ACHN (cell line): Measurements from ENCODE around the gene GLUL.

Experiments
- DNase-seq: peaks from one replicate; pipeline ENCODE4 v3.0.0-alpha.2; 2015
- in situ Hi-C: cut with HindIII; loops from 2 replicates; pipeline ENCODE4 v1.10.0; 2017; ENCODE audit warnings: low sequenced_read_pairs, low pct_ligation_motif_present, low pct_unique_long_range_greater_than_20kb

The GLUL gene

DNA sequence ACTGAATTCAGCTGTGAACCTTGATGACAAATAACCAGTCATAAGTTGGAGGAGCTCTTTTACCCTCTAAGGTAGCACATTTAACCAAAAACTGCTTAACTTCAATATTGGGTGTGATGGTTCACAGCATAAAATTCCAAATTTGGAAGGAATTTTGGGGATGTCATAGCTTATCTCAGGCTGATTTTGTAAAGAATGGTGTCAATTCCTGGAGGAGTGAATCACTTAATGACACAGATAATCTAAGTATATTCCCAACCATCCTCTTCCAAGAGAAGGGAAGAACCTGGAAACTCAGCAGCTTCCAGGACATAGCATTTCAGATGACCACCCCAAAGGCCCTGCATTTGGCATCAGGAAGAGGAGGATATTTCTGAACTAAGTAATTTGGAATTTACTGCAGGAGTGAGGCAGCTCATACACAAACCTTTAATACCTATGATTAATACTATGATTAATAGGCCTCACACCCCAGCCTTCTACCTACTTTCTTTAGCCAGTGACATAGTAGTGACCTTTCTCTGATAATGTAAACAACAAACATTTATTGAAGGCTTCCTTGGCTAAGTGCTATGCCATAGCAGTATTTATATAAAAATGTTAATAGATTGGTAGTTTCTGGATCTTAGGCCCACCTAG, 14.5 kb downstream of the GLUL start:
- in situ Hi-C loops = no loop called here
- DNase-seq = no peak

DNA sequence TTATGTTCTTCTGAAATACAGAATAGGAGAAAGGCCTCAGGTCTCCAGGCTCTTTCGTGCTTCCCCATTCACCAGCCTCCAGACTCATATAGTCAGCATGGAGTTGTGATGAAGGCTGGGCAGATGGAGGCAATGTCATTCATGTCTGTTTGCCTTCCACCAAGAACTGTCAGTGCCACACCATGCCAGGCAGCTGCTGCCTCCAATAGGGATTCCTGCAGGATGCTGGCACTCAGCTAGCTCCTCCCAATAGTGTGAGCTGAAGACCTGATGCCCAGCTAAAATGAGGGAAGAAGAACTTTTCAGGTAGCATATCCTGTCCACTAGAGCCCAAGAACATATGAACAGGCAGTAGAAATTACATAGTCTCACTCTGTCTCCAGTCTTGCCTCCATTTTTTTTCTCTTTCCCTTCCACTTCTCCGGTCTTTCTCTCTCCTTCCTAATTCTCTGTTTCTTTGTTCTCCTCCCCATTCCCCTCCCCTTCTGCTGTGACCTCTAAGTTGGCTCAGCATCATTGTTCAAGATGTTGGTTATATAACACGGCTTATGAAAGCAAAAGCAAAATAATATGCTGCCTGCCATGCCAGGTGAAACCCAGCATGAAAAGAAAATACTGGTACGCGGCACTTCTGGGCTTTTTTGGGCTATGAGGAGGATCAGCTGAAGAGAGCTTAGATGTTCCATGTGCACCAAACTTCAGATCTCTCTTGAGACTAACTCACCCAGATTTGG, 17.3 kb downstream of the GLUL start:
- in situ Hi-C loops = no loop called here
- no peak for DNase-seq

- in situ Hi-C loops = no loop called here
- DNase-seq = no peak
Observed at GRCh38 chr1:182370532-182370931, 21.1 kb downstream of the GLUL start.

DNA sequence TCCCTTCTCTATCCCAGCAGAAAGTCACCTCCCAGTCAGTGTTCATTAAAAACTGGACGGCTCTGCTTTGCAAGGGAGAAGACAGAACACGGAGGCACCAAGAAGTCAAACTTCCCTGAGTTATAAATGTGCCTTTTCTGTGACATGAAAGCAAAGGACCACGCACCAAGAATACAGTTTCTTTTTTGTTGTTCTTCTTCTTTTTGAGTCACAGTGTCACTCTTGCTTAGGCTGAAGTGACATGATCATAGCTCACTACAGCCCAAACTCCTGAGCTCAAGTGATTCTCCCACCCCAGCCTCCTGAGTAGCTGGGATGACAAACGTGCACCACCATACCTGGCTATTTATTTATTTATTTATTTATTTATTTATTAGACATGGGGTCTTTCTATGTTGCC, 22.7 kb downstream of the GLUL start:
- DNase-seq = no peak

DNA sequence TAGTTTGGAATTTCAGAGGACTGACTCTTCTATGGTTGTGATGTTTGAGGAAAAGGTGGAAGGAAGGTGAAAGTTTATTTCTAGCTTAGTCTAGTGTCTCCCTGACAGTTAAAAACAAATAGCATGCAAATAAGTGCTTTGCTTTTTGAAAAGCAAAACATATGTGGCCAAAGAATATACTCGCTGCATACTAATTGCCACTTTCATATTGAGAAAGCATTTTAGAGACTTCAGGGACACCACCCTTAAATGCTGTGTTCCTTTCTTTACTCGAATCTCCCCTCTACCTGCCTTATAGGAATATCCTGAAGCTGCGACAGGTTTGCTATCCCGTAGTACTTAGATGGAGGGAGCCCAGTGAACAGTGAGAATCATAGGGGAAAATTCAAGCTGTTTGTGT, 23.2 kb downstream of the GLUL start:
- no peak for DNase-seq
- in situ Hi-C loops = no loop called here

More for the DNA sequence above, 22.7 kb downstream of the GLUL start:
- in situ Hi-C loops = no loop called here

- in situ Hi-C loops = no loop called here
- no peak for DNase-seq
Observed at GRCh38 chr1:182367926-182368325, 23.7 kb downstream of the GLUL start.

GRCh38 chr1:182366596-182366995, 25.0 kb downstream of the GLUL start:
- in situ Hi-C loops = no loop called here
- DNase-seq = no peak

DNA sequence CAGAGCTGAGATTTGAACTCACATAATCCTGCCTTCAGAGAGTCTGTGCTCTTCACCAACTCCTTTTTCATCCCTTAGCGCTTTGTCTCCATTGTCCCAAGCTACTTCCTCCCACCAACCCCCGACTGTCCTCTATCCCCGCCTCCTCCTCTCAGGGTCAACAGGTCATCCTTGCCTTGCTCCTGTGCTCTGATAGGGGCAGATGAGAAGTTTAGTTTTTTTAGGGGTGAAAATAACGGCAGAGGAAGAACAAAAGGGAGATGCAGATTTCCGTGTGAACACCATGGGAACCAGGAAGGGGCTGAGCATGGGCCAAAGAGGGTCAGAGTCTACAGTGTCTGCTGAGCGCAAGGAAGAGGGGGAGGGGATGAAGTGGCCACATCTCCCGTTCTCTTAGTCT, 31.9 kb downstream of the GLUL start:
- DNase-seq = no peak
- in situ Hi-C loops = no loop called here

GRCh38 chr1:182357913-182358312, 33.7 kb downstream of the GLUL start:
- DNase-seq = no peak
- in situ Hi-C loops = no loop called here

GRCh38 chr1:182357171-182357570, 34.4 kb downstream of the GLUL start:
- in situ Hi-C loops = no loop called here
- DNase-seq = no peak

DNA sequence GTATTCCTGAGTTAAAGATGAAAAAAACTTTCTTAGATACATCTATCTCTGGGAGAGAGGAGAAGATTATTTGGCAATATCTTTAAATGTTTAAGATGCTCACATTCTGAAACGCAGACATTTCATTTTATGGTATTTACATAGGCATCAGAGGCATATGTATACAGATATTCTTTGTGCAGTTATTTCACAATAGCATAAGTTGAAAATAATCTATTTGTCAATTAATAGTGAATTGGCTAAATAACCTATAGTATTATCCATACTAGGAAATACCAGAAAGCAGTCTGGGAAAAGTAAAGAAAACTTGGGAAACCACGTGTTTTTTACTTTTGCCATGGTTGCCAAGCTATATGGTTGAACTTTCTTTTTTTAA, 35.9 kb downstream of the GLUL start:
- DNase-seq = no peak
- in situ Hi-C loops = no loop called here

DNA sequence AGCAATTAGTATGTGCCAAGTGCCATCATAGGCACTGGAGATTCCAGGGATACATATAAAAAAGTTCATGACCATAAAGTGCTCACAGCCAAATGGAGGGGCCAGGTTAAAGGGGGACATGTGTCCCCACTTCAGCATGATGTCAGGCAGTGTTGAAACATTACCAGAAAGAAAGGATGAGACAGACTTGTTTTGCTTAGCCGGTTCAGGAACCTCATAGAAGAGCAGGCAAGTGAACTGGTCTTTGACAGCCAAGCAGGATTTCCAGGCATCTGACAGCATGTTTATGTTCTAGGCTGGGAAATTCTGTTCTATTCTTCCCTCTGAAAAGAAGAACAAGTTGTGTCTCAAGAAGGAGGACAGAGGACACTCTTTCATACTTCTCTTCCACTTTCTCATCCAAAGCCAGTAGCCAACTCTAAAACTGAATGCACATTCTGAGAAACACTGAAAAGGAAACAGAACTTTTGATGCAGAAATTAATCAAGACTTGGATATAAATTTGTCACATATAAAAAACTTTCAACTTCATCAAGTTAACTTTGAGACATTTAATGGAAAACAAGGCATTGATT, 39.7 kb downstream of the GLUL start:
- in situ Hi-C loops = no loop called here
- DNase-seq = no peak

DNA sequence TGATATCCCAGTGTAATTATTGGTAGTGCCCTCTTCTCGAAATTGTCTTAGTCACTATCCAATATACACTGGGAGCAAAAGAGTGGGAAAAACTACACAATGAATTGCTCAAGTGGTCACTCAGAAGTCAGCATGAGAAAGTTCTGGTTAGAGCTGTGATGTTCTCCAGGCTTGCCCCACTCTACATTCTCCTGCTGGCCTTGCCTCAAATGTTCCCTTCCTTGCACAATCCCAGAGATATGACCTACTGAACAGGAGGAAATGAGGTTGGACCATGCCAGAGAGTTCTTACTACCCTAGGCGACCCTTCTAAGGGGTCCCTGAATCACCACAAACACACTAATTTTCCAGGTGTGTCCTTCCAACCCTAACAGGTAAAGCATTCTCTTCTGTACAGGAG, 40.8 kb downstream of the GLUL start:
- DNase-seq = no peak
- in situ Hi-C loops = no loop called here

GRCh38 chr1:182348961-182349747, 42.4 kb downstream of the GLUL start:
- no peak for DNase-seq
- in situ Hi-C loops = no loop called here

GRCh38 chr1:182347019-182347418, 44.6 kb downstream of the GLUL start:
- in situ Hi-C loops = no loop called here
- no peak for DNase-seq

GRCh38 chr1:182340233-182341058, 51.1 kb downstream of the GLUL start:
- DNase-seq = no peak
- in situ Hi-C loops = no loop called here

- no peak for DNase-seq
- in situ Hi-C loops = no loop called here
Observed at GRCh38 chr1:182339684-182340083, 51.9 kb downstream of the GLUL start.

- in situ Hi-C loops = no loop called here
- DNase-seq = no peak
Observed at GRCh38 chr1:182338806-182339370, 52.7 kb downstream of the GLUL start.
